Measurements from ENCODE around the gene C16orf82.
"Not testable (repeated sequence)": the region's sequence is repeated elsewhere in the genome, so short reads cannot be mapped to it uniquely, and the experiment has no call there.

C16orf82 gene

GRCh38 chr16:27058299-27058698, 8.4 kb upstream of the C16orf82 start:
- Mint-ChIP-seq H3K36me3 (ENCODE audit: low read depth) (no peaks in the 10 kb centered on the region), H3K4me3 (no peak overlapping the region), H3K4me1 (ENCODE audit: low read depth) (no peaks in the 10 kb centered on the region), H3K9me3 (no peaks in the 10 kb centered on the region), H3K27ac (no peak overlapping the region), H3K27me3 (peaks cover 17% of the 10 kb centered on the region)
- no peak for DNase-seq

- DNase-seq, result no peak
- H3K36me3 Mint-ChIP-seq (ENCODE audit: low read depth), result no peaks in the 10 kb centered on the region
- H3K27me3 Mint-ChIP-seq, result peaks cover 14% of the 10 kb centered on the region
- peaks cover 2% of the 10 kb centered on the region for H3K9me3 Mint-ChIP-seq
- no peak overlapping the region for H3K4me3 Mint-ChIP-seq
- no peak overlapping the region for H3K27ac Mint-ChIP-seq
- H3K4me1 Mint-ChIP-seq (ENCODE audit: low read depth), result no peaks in the 10 kb centered on the region
Observed at GRCh38 chr16:27070776-27071175, 4.0 kb downstream of the C16orf82 start.

- no peak overlapping the region for H3K27ac Mint-ChIP-seq
- H3K4me3 Mint-ChIP-seq, result no peak overlapping the region
- H3K4me1 Mint-ChIP-seq (ENCODE audit: low read depth), result no peaks in the 10 kb centered on the region
Observed at GRCh38 chr16:27073733-27074132, 7.0 kb downstream of the C16orf82 start.

GRCh38 chr16:27080895-27081294, 14.2 kb downstream of the C16orf82 start:
- DNase-seq, result no peak
- no peak overlapping the region for H3K4me3 Mint-ChIP-seq
- H3K27ac Mint-ChIP-seq, result no peak overlapping the region
- no peaks in the 10 kb centered on the region for H3K4me1 Mint-ChIP-seq (ENCODE audit: low read depth)
- peaks cover 33% of the 10 kb centered on the region for H3K27me3 Mint-ChIP-seq
- no peaks in the 10 kb centered on the region for H3K36me3 Mint-ChIP-seq (ENCODE audit: low read depth)
- peaks cover 3% of the 10 kb centered on the region for H3K9me3 Mint-ChIP-seq

More at GRCh38 chr16:27073733-27074132, 7.0 kb downstream of the C16orf82 start:
- no peaks in the 10 kb centered on the region for H3K36me3 Mint-ChIP-seq (ENCODE audit: low read depth)
- peaks cover 5% of the 10 kb centered on the region for H3K9me3 Mint-ChIP-seq
- no peak for DNase-seq
- peaks cover 17% of the 10 kb centered on the region for H3K27me3 Mint-ChIP-seq

- Mint-ChIP-seq H3K4me3 (no peak overlapping the region), H3K4me1 (ENCODE audit: low read depth) (no peaks in the 10 kb centered on the region), H3K9me3 (no peaks in the 10 kb centered on the region), H3K27me3 (peaks cover 37% of the 10 kb centered on the region), H3K36me3 (ENCODE audit: low read depth) (no peaks in the 10 kb centered on the region), H3K27ac (no peak overlapping the region)
- no peak for DNase-seq
Observed at GRCh38 chr16:27083861-27084261, 17.1 kb downstream of the C16orf82 start.

GRCh38 chr16:27084307-27085028, 17.7 kb downstream of the C16orf82 start:
- H3K36me3 Mint-ChIP-seq (ENCODE audit: low read depth), result no peaks in the 10 kb centered on the region
- no peaks in the 10 kb centered on the region for H3K9me3 Mint-ChIP-seq
- H3K4me1 Mint-ChIP-seq (ENCODE audit: low read depth), result no peaks in the 10 kb centered on the region
- H3K27me3 Mint-ChIP-seq, result peaks cover 40% of the 10 kb centered on the region
- H3K4me3 Mint-ChIP-seq, result no peak overlapping the region
- DNase-seq, result no peak
- H3K27ac Mint-ChIP-seq, result no peak overlapping the region

GRCh38 chr16:27085182-27085581, 18.5 kb downstream of the C16orf82 start:
- no peaks in the 10 kb centered on the region for H3K9me3 Mint-ChIP-seq
- H3K27ac Mint-ChIP-seq, result no peak overlapping the region
- peaks cover 42% of the 10 kb centered on the region for H3K27me3 Mint-ChIP-seq
- no peak for DNase-seq
- no peaks in the 10 kb centered on the region for H3K4me1 Mint-ChIP-seq (ENCODE audit: low read depth)
- no peaks in the 10 kb centered on the region for H3K36me3 Mint-ChIP-seq (ENCODE audit: low read depth)
- H3K4me3 Mint-ChIP-seq, result no peak overlapping the region

GRCh38 chr16:27086031-27086430, 19.3 kb downstream of the C16orf82 start:
- not testable (repeated sequence) for H3K4me3 Mint-ChIP-seq; DNase-seq; H3K36me3 Mint-ChIP-seq (ENCODE audit: low read depth); H3K9me3 Mint-ChIP-seq; H3K27ac Mint-ChIP-seq; H3K4me1 Mint-ChIP-seq (ENCODE audit: low read depth)
- peaks cover 50% of the 10 kb centered on the region for H3K27me3 Mint-ChIP-seq

- no peaks in the 10 kb centered on the region for H3K36me3 Mint-ChIP-seq (ENCODE audit: low read depth)
- no peak overlapping the region for H3K4me3 Mint-ChIP-seq
- peaks cover 58% of the 10 kb centered on the region for H3K27me3 Mint-ChIP-seq
- no peak for DNase-seq
- H3K27ac Mint-ChIP-seq, result no peak overlapping the region
- no peaks in the 10 kb centered on the region for H3K4me1 Mint-ChIP-seq (ENCODE audit: low read depth)
- no peaks in the 10 kb centered on the region for H3K9me3 Mint-ChIP-seq
Observed at GRCh38 chr16:27088216-27088615, 21.5 kb downstream of the C16orf82 start.

- Mint-ChIP-seq H3K9me3 (peaks cover 2% of the 10 kb centered on the region), H3K4me3 (no peak overlapping the region), H3K27ac (no peak overlapping the region), H3K36me3 (ENCODE audit: low read depth) (no peaks in the 10 kb centered on the region), H3K4me1 (ENCODE audit: low read depth) (no peaks in the 10 kb centered on the region), H3K27me3 (peaks cover 19% of the 10 kb centered on the region)
- no peak for DNase-seq
Observed at GRCh38 chr16:27096375-27096774, 29.6 kb downstream of the C16orf82 start.

- Mint-ChIP-seq H3K27ac (no peak overlapping the region), H3K36me3 (ENCODE audit: low read depth) (no peaks in the 10 kb centered on the region), H3K4me3 (no peak overlapping the region), H3K27me3 (peaks cover 12% of the 10 kb centered on the region), H3K4me1 (ENCODE audit: low read depth) (no peaks in the 10 kb centered on the region), H3K9me3 (peaks cover 2% of the 10 kb centered on the region)
- DNase-seq, result no peak
Observed at GRCh38 chr16:27097800-27098230, 31.1 kb downstream of the C16orf82 start.

GRCh38 chr16:27098366-27099049, 31.8 kb downstream of the C16orf82 start:
- H3K4me3 Mint-ChIP-seq, result no peak overlapping the region
- H3K9me3 Mint-ChIP-seq, result peaks cover 2% of the 10 kb centered on the region
- no peak for DNase-seq
- H3K4me1 Mint-ChIP-seq (ENCODE audit: low read depth), result no peaks in the 10 kb centered on the region
- peaks cover 15% of the 10 kb centered on the region for H3K27me3 Mint-ChIP-seq
- H3K27ac Mint-ChIP-seq, result no peak overlapping the region
- no peaks in the 10 kb centered on the region for H3K36me3 Mint-ChIP-seq (ENCODE audit: low read depth)

- Mint-ChIP-seq H3K27me3 (peaks cover 3% of the 10 kb centered on the region), H3K4me3 (no peak overlapping the region), H3K36me3 (ENCODE audit: low read depth) (no peaks in the 10 kb centered on the region), H3K4me1 (ENCODE audit: low read depth) (no peaks in the 10 kb centered on the region), H3K27ac (no peak overlapping the region), H3K9me3 (no peaks in the 10 kb centered on the region)
- DNase-seq, result no peak
Observed at GRCh38 chr16:27102701-27103575, 36.2 kb downstream of the C16orf82 start.

GRCh38 chr16:27103954-27104353, 37.2 kb downstream of the C16orf82 start:
- no peaks in the 10 kb centered on the region for H3K9me3 Mint-ChIP-seq
- DNase-seq, result no peak
- H3K4me3 Mint-ChIP-seq, result no peak overlapping the region
- no peaks in the 10 kb centered on the region for H3K4me1 Mint-ChIP-seq (ENCODE audit: low read depth)
- peaks cover 3% of the 10 kb centered on the region for H3K27me3 Mint-ChIP-seq
- H3K27ac Mint-ChIP-seq, result no peak overlapping the region
- H3K36me3 Mint-ChIP-seq (ENCODE audit: low read depth), result no peaks in the 10 kb centered on the region

Measured in activated T-cell treated with anti-CD3 and anti-CD28 coated beads, Interleukin-2, amount 50 U/mL, for 24 hours (primary cell).